Myocyte (in vitro differentiated cells): ENCODE results near the gene OBP2A. TPM values are rescaled to one million over a fixed set of nuclear protein-coding genes. Genes with fewer than 3 reads are reported as not detected.
A peak's percentile ranks its signal among the peaks of the same experiment; 100 is the strongest.
"Not testable (repeated sequence)": the region's sequence is repeated elsewhere in the genome, so short reads cannot be mapped to it uniquely, and the experiment has no call there.

Experiments used
- DNase-seq: peaks from one replicate; pipeline ENCODE4 v3.0.0-alpha.2; 2012; ENCODE audit warnings: low read depth
- total RNA-seq: library from RNA; depleted of rRNA; stranded (reverse); fragments of >200 nt; gene quantifications from 2 replicates; pipeline ENCODE4 v1.2.3, GENCODE V29; 2014

OBP2A gene
- total RNA-seq, 1 donor from 2014 or later: not detected

DNA sequence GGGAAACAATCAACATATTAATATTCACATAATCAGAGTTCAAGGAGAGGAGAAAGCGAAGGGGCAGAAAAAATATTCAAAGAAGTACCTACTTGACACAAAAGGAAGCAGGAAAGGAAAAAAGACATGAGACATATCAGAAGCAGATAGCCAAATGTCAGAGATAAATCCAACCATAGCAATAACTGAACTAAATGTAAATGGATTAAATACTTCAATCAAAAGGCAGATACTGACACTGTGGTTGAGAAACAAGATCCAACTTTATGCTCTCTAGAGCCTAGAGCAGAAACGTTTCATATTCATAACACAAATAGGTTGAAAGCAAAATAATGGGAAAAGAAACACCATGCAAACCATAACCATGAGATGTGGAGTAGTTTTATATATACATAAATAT, 36.5 kb upstream of the OBP2A start:
- no peak for DNase-seq

DNA sequence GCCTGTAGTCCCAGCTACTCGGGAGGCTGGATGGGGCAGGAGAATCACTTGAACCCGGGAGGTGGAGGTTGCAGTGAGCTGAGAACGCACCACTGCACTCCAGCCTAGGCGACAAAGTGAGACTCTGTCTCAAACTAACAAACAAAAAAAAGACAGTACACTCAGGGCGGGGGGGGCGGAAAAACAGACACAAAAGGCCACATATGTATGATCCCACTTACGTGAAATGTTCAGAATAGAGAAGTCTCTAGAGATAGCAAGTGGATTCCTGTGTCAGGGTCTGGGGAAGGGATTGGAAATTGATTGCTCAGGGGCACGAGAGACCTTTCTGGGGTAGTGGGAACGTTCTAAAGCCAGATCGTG, 33.7 kb upstream of the OBP2A start:
- DNase-seq: no peak

- no peak for DNase-seq
Observed at GRCh38 chr9:135512904-135513303, 33.0 kb upstream of the OBP2A start.

GRCh38 chr9:135513351-135513846, 32.5 kb upstream of the OBP2A start:
- no peak for DNase-seq

DNA sequence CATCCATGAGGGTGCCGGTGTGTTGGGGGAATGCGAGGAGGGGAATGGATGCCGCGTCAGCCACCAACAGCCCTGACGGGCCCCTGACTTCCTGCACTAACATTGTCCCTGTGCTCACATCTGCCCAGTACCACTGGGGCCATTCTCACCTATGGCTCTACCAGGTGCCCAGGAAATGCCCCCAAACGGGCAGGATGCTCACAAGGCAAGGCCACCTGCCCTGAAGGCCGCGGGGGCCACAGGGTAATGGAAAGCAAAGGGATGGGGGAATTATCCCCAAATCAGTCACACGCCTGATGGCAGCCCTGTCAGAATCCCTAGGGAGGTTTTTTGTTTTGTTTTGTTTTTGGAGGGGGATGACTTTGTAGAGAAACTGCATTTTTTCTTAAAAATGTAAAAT, 32.0 kb upstream of the OBP2A start:
- not testable (repeated sequence) for DNase-seq

- no peak for DNase-seq
Observed at GRCh38 chr9:135514342-135515082, 31.4 kb upstream of the OBP2A start.

DNA sequence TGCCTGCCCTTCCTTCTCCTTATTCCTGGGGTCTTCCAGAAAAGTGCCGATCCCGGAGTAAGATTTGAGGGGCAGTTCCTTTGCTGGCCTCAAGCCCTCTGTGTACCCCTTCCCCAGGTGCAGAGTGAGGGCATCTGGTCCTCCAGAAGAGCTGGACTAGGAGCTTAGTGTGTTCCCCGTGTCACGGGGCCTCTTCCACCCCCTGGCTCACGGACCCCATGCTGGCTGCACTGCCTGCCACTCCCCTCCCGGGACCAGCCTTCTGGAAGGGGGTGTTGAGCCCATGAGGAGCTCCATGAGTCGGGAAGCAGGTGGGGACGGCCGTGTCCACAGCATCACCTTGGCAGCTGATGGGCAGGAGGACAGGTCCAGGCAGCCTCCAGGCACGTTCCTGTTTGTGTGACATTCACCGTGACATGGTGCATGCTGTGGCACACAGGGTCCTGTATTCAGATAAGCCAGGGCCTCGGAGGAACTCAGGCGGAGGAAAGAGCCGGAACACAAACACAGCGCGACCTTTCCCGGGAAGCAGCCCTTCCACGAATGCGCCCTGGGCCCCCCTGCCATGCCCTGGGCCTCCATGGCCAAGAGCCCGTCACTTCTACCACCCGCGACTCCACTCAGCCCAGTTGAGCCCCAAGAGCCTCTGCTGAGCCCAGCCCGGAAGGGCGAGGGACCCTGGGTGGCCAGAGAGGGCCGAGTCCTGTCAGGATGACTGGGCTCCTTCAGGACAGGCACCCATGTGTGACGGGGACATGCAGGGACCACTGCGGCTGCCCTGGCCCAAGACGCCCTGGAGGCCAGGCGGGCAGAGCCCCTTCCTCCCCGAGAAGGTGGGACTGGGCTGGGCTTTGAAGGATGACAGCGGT, 30.6 kb upstream of the OBP2A start:
- no peak for DNase-seq

GRCh38 chr9:135516132-135516860, 29.6 kb upstream of the OBP2A start:
- DNase-seq: no peak

GRCh38 chr9:135517407-135517822, 28.5 kb upstream of the OBP2A start:
- DNase-seq: no peak

DNA sequence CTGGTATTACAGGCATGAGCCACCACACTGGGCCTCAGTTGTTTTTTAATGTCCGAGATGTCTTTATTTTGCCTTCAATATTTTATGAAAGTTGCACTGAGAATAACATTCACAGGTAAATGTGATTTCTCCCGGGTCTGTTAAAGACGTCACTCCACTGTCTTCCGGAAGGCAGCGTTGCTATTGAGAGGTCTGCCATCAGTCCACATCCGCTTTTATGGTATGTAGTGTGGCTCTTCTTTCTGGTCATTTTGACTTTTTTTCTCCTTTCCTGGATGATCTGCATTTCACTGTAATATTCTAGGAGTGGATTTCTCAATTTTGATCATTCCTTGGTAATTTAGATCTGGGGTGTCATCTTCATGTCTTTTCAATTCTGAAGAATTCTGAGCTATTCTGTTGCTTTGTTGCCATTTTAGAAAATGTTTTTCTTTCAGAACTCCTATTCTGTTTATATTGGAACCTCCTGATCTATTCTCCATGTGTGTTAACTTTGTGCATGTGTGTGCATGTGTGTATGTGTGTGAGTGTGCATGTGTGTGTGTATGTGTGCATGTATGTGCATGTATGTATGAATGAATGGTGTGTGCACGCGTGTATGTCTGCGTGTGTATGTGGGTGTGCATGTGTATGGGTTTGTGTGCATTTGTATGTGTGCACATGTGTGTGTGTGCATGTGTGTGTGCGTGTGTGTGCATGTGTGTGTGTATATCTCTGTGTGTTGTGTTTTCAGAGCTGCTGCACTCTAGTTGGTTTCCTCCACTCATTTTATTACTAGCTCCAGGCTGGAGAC, 26.6 kb upstream of the OBP2A start:
- DNase-seq: no peak

- no peak for DNase-seq
Observed at GRCh38 chr9:135520916-135521607, 24.9 kb upstream of the OBP2A start, which contains the start of gene LCN1. LCN1 (plus strand) TSS chr9:135521440; CDS start chr9:135521498, 58 bp downstream.

DNA sequence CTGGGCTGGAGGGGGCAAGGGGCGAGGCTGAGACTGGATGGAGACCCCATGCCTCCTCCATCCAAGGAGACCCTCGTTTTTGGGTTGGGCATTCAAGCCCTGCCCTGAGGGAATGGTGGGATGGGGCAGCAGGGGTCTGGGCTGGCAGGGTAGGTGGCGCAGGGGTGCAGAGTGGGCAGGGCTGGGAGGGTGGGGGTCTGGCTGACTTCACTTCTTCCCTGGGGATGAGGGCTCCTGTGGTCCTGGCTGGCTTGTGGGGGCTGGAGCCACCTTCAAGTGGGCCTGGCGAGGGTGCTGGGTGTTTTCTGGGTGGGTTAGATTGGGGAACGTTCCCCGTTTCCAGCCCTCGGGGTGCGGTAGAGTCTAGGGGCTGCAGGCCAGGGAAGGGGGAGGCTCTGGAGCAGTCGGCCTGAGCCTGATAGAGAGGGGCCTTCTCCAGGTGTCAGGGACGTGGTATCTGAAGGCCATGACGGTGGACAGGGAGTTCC, 24.3 kb upstream of the OBP2A start:
- DNase-seq: no peak

GRCh38 chr9:135522137-135522877, 23.6 kb upstream of the OBP2A start:
- no peak for DNase-seq

- no peak for DNase-seq
Observed at GRCh38 chr9:135522931-135523330, 23.0 kb upstream of the OBP2A start.

GRCh38 chr9:135523521-135524129, 22.3 kb upstream of the OBP2A start:
- no peak for DNase-seq

DNA sequence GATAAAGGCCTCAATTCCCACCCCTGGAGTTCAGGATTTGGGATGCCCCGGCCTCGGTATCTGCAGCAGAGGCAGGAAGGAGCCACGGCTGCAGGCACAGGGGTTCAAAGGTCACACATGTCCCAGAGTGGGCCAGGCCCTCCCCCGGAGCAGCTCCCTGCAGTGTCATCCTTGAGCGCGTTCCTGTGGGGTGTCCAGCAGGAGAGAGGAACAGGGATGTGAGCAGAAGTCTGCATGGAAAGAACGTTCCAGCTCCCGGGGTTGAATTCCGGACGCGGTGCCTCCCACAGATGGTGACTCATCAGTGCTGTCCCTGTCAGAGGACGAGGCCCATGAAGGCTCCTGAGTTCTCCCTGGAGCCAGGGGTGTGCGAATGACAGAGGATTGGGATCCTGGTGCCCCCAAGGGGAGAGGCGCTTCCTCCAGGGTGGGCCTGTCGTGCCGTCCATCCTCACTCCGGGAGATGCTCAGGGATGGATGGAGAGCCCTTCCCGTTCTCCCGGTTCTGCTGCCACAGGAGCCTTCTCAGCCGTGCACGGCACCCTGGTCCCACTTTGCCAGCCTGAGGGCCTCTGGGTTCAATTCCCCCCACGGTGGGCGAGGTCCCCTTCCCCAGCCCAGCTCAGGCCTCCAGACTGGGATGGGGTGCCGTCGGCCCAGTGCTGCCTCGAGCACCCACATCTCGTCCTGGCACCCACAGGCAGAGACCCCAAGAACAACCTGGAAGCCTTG, 21.6 kb upstream of the OBP2A start:
- peak; percentile 33 for DNase-seq

DNA sequence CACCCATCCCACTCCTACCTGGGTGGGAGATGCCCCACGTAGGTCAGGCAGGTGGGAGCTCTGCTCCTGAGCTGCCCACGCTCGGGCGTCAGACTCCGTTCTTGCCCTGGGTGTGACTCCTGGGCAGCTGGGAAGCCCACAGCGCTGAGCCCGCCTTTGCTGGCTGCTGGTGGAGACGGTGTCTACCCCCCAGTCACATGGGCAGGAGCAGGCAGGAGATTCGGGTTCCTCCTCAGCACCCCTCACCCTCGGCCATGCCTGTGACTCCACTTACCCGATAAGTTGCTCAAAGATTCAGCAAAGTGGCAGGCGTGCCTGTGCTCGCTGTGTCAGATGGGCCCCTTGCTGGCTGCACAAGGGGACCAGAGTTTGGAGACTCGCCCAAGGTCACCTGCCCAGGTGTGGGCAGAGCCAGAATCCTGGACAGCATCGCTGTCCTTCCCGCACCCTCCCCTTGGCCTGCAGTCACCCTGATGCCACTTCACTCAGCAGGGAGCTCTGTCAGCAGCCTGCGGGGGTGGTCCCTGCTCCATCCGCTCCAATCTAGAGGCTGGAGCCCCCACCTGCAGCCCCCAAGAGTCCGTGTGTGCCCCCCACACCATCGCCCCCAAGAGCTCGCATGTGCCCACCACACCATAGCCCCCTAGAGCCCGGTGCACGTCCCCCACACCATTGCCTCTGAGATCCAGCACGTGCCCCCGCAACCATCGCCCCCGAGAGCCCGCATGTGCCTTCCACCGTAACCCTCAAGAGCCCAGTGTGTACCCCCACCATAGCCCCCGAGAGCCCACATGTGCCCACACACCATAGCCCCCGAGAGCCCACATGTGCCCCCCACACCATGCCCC, 20.5 kb upstream of the OBP2A start:
- DNase-seq: no peak
